D721Med (cell line): ENCODE results near the gene SPAG8.

Source experiments
- DNase-seq: peaks from one replicate; pipeline ENCODE4 v3.0.0; 2011; ENCODE audit warnings: low spot score; ENCODE audit not compliant: insufficient read length
- FAIRE-seq: peaks from 2 replicates; lab custom pipeline; 2011; peaks lifted over from hg19 to GRCh38; lab: Jason Lieb, UNC
- CTCF ChIP-seq: IDR thresholded peaks from 2 replicates; pipeline ENCODE4 v1.5.1; 2012; ENCODE audit warnings: mild to moderate bottlenecking, control low read depth; ENCODE audit not compliant: insufficient read depth; ENCODE audit errors: missing control alignments

SPAG8 gene

GRCh38 chr9:35816708-35817107 is 4.6 kb upstream of the SPAG8 start:
- DNase-seq = no peak
- TF ChIP-seq CTCF = no peak
- no peak for FAIRE-seq

- FAIRE-seq (peak; percentile 78), DNase-seq (peak; percentile 91)
- TF ChIP-seq CTCF = no peak
These were observed 2.9 kb upstream of the SPAG8 start, which contains the start of gene HINT2 for GRCh38 chr9:35814841-35815543. TSS of gene HINT2 (minus strand) at chr9:35815042. CDS start at chr9:35814979, 63 bp downstream.

GRCh38 chr9:35814106-35814840 is 2.2 kb upstream of the SPAG8 start:
- FAIRE-seq = no peak
- no peak for TF ChIP-seq CTCF
- DNase-seq = no peak

GRCh38 chr9:35813434-35814105 is 1.5 kb upstream of the SPAG8 start:
- FAIRE-seq (no peak), DNase-seq (no peak)
- no peak for TF ChIP-seq CTCF

- FAIRE-seq = no peak
- no peak for TF ChIP-seq CTCF
- no peak for DNase-seq
These were observed 559 bp downstream of the SPAG8 start for GRCh38 chr9:35811381-35812024.

GRCh38 chr9:35810122-35810521 is 1.9 kb downstream of the SPAG8 start:
- TF ChIP-seq CTCF = no peak
- FAIRE-seq (no peak), DNase-seq (no peak)
